Measurements from ENCODE around the gene CBX7. TPM values are rescaled to one million over a fixed set of nuclear protein-coding genes. Genes with fewer than 3 reads are reported as not detected.
A peak's percentile ranks its signal among the peaks of the same experiment; 100 is the strongest.

Gene CBX7
- total RNA-seq, 8 experiments from 2014 or later, result 2.6 to 8.9 (median 4.8) TPM

- 17 to 66% (median 49%) methylated on average over 1 to 6 of the region's 6 CpGs; no CpG with 5 or more reads in 4 of the 10 experiments for WGBS, 10 experiments
- Histone ChIP-seq H3K27ac (no peak overlapping the region), H3K4me1 (replicated peaks in 1 of 2) (peaks cover 4 to 10% of the 10 kb centered on the region in 2 donors), H3K4me3 (no peak overlapping the region)
- ATAC-seq (replicated peaks in 6 of 8), result no peak
- in situ Hi-C loops (cut with MboI; ENCODE audit: low pct_unique_long_range_greater_than_20kb in 2 of 9, low sequenced_read_pairs in 9 of 9, unreplicated experiment in 9 of 9), result loop anchor here in 8 of 9 experiments (25.0 kb wide), 4 partner anchors 161 to 886 kb away; partner anchors contain the start of genes ATF4 (in 6 of the 8), MIEF1 (in 6 of the 8) and RPL3 (in 2 of the 8)
Observed at GRCh38 chr22:39150848-39151215, 1.6 kb downstream of the CBX7 start.

- 25 to 75% (median 58%) methylated on average over 1 to 5 of the region's 16 CpGs; no CpG with 5 or more reads in 3 of the 10 experiments for WGBS, 10 experiments
- no peak for ATAC-seq (replicated peaks in 6 of 8)
- Histone ChIP-seq H3K4me3 (no peak overlapping the region), H3K27ac (no peak overlapping the region), H3K4me1 (replicated peaks in 1 of 2) (peaks cover 4 to 10% of the 10 kb centered on the region in 2 donors)
- in situ Hi-C loops (cut with MboI; ENCODE audit: low pct_unique_long_range_greater_than_20kb in 2 of 9, low sequenced_read_pairs in 9 of 9, unreplicated experiment in 9 of 9), result loop anchor here in 8 of 9 experiments (25.0 kb wide), 4 partner anchors 162 to 887 kb away; partner anchors contain the start of genes ATF4 (in 6 of the 8), MIEF1 (in 6 of the 8) and RPL3 (in 2 of the 8)
Observed at GRCh38 chr22:39149915-39150847, 2.3 kb downstream of the CBX7 start.

GRCh38 chr22:39148727-39149535 is 3.5 kb downstream of the CBX7 start:
- Histone ChIP-seq H3K27ac (no peak overlapping the region), H3K4me3 (no peak overlapping the region), H3K4me1 (replicated peaks in 1 of 2) (peaks cover 4 to 10% of the 10 kb centered on the region in 2 donors)
- ATAC-seq (replicated peaks in 6 of 8), result peak in 1 of 8 experiments; percentile 4
- in situ Hi-C loops (cut with MboI; ENCODE audit: low pct_unique_long_range_greater_than_20kb in 2 of 9, low sequenced_read_pairs in 9 of 9, unreplicated experiment in 9 of 9), result no loop called here
- WGBS, 10 experiments, result 43 to 100% (median 80%) methylated on average over 1 to 3 of the region's 9 CpGs; no CpG with 5 or more reads in 4 of the 10 experiments

GRCh38 chr22:39148026-39148726 is 4.3 kb downstream of the CBX7 start:
- no peak for ATAC-seq (replicated peaks in 6 of 8)
- H3K4me3 ChIP-seq, result no peak overlapping the region
- no peak overlapping the region for H3K27ac ChIP-seq
- WGBS, 10 experiments, result 0 to 94% (median 80%) methylated on average over 1 to 3 of the region's 16 CpGs; no CpG with 5 or more reads in 4 of the 10 experiments
- in situ Hi-C loops (cut with MboI; ENCODE audit: low pct_unique_long_range_greater_than_20kb in 2 of 9, low sequenced_read_pairs in 9 of 9, unreplicated experiment in 9 of 9), result no loop called here
- peaks cover 4 to 10% of the 10 kb centered on the region in 2 donors for H3K4me1 ChIP-seq (replicated peaks in 1 of 2)

GRCh38 chr22:39147335-39148025 is 5.0 kb downstream of the CBX7 start:
- WGBS, 10 experiments, result 29 to 100% (median 52%) methylated on average over 1 to 3 of the region's 5 CpGs; no CpG with 5 or more reads in 6 of the 10 experiments
- H3K4me1 ChIP-seq (replicated peaks in 1 of 2), result peaks cover 4 to 10% of the 10 kb centered on the region in 2 donors
- H3K27ac ChIP-seq, result no peak overlapping the region
- peak in 1 of 8 experiments; percentile 13 for ATAC-seq (replicated peaks in 6 of 8)
- H3K4me3 ChIP-seq, result no peak overlapping the region
- in situ Hi-C loops (cut with MboI; ENCODE audit: low pct_unique_long_range_greater_than_20kb in 2 of 9, low sequenced_read_pairs in 9 of 9, unreplicated experiment in 9 of 9), result no loop called here

GRCh38 chr22:39146256-39147101 is 6.0 kb downstream of the CBX7 start:
- ATAC-seq (replicated peaks in 6 of 8), result no peak
- Histone ChIP-seq H3K27ac (peak overlapping the region in 1 of 2 donors; percentile 82), H3K4me3 (peak overlapping the region; percentile 58 to 77 (median 65)), H3K4me1 (replicated peaks in 1 of 2) (peaks cover 4 to 7% of the 10 kb centered on the region in 2 donors)
- in situ Hi-C loops (cut with MboI; ENCODE audit: low pct_unique_long_range_greater_than_20kb in 2 of 9, low sequenced_read_pairs in 9 of 9, unreplicated experiment in 9 of 9), result no loop called here
- WGBS, 10 experiments, result 40 to 100% (median 78%) methylated on average over 1 to 5 of the region's 6 CpGs; no CpG with 5 or more reads in 5 of the 10 experiments

GRCh38 chr22:39144101-39144767 is 8.2 kb downstream of the CBX7 start:
- peak in 2 of 8 experiments; percentile 26 to 31 for ATAC-seq (replicated peaks in 6 of 8)
- in situ Hi-C loops (cut with MboI; ENCODE audit: low pct_unique_long_range_greater_than_20kb in 2 of 9, low sequenced_read_pairs in 9 of 9, unreplicated experiment in 9 of 9), result no loop called here
- Histone ChIP-seq H3K4me3 (peak overlapping the region in 3 of 5 donors; percentile 58 to 77 (median 60)), H3K4me1 (replicated peaks in 1 of 2) (peaks cover 4 to 5% of the 10 kb centered on the region in 2 donors), H3K27ac (no peak overlapping the region)
- 0 to 60% (median 25%) methylated on average over 1 to 11 of the region's 22 CpGs; no CpG with 5 or more reads in 4 of the 10 experiments for WGBS, 10 experiments

- 46 to 89% (median 77%) methylated on average over 1 to 7 of the region's 14 CpGs; no CpG with 5 or more reads in 6 of the 10 experiments for WGBS, 10 experiments
Observed at GRCh38 chr22:39142088-39142680, 10.3 kb downstream of the CBX7 start.

GRCh38 chr22:39139933-39140332 is 12.5 kb downstream of the CBX7 start:
- in situ Hi-C loops (cut with MboI; ENCODE audit: low pct_unique_long_range_greater_than_20kb in 2 of 9, low sequenced_read_pairs in 9 of 9, unreplicated experiment in 9 of 9), result no loop called here
- 20 to 93% (median 75%) methylated on average over 1 to 4 of the region's 7 CpGs; no CpG with 5 or more reads in 4 of the 10 experiments for WGBS, 10 experiments
- no peak overlapping the region for H3K4me3 ChIP-seq
- H3K27ac ChIP-seq, result no peak overlapping the region
- ATAC-seq (replicated peaks in 6 of 8), result no peak
- H3K4me1 ChIP-seq (replicated peaks in 1 of 2), result no peaks in the 10 kb centered on the region

More at GRCh38 chr22:39142088-39142680, 10.3 kb downstream of the CBX7 start:
- in situ Hi-C loops (cut with MboI; ENCODE audit: low pct_unique_long_range_greater_than_20kb in 2 of 9, low sequenced_read_pairs in 9 of 9, unreplicated experiment in 9 of 9), result no loop called here
- Histone ChIP-seq H3K27ac (no peak overlapping the region), H3K4me3 (no peak overlapping the region), H3K4me1 (replicated peaks in 1 of 2) (peaks cover 4 to 5% of the 10 kb centered on the region in 2 donors)
- no peak for ATAC-seq (replicated peaks in 6 of 8)

- Histone ChIP-seq H3K4me1 (replicated peaks in 1 of 2) (no peaks in the 10 kb centered on the region), H3K4me3 (no peak overlapping the region), H3K27ac (no peak overlapping the region)
- in situ Hi-C loops (cut with MboI; ENCODE audit: low pct_unique_long_range_greater_than_20kb in 2 of 9, low sequenced_read_pairs in 9 of 9, unreplicated experiment in 9 of 9), result no loop called here
- no peak for ATAC-seq (replicated peaks in 6 of 8)
- no CpG with 5 or more reads among the region's 14 CpGs for WGBS, 10 experiments
Observed at GRCh38 chr22:39138357-39138997, 14.0 kb downstream of the CBX7 start.

All from motor neuron (in vitro differentiated cells).